ENCODE data around the gene CHST6.
"Not testable (repeated sequence)": the region's sequence is repeated elsewhere in the genome, so short reads cannot be mapped to it uniquely, and the experiment has no call there.

The CHST6 gene

GRCh38 chr16:75502916-75503605, 7.8 kb upstream of the CHST6 start:
- DNase-seq (ENCODE audit: low read depth), result no peak

- DNase-seq (ENCODE audit: low read depth), result not testable (repeated sequence)
Measured at GRCh38 chr16:75501820-75502219, 6.6 kb upstream of the CHST6 start.

- no peak for DNase-seq (ENCODE audit: low read depth)
Measured at GRCh38 chr16:75501359-75501758, 6.1 kb upstream of the CHST6 start.

- not testable (repeated sequence) for DNase-seq (ENCODE audit: low read depth)
Measured at GRCh38 chr16:75498605-75499322, 3.5 kb upstream of the CHST6 start.

- no peak for DNase-seq (ENCODE audit: low read depth)
Measured at GRCh38 chr16:75497558-75497957, 2.3 kb upstream of the CHST6 start.

GRCh38 chr16:75494661-75495075, 573 bp downstream of the CHST6 start:
- DNase-seq (ENCODE audit: low read depth), result no peak

- no peak for DNase-seq (ENCODE audit: low read depth)
Measured at GRCh38 chr16:75494184-75494583, 1.1 kb downstream of the CHST6 start.

GRCh38 chr16:75491876-75492275, 3.4 kb downstream of the CHST6 start:
- no peak for DNase-seq (ENCODE audit: low read depth)

GRCh38 chr16:75488322-75488721, 6.9 kb downstream of the CHST6 start:
- no peak for DNase-seq (ENCODE audit: low read depth)

GRCh38 chr16:75486676-75487313, 8.4 kb downstream of the CHST6 start:
- DNase-seq (ENCODE audit: low read depth), result no peak

- DNase-seq (ENCODE audit: low read depth), result no peak
Measured at GRCh38 chr16:75486014-75486675, 9.1 kb downstream of the CHST6 start.

GRCh38 chr16:75485230-75486013, 9.8 kb downstream of the CHST6 start:
- no peak for DNase-seq (ENCODE audit: low read depth)

- no peak for DNase-seq (ENCODE audit: low read depth)
Measured at GRCh38 chr16:75483222-75483621, 12.0 kb downstream of the CHST6 start.

- no peak for DNase-seq (ENCODE audit: low read depth)
Measured at GRCh38 chr16:75482434-75483205, 12.6 kb downstream of the CHST6 start.

GRCh38 chr16:75481475-75481874, 13.8 kb downstream of the CHST6 start:
- DNase-seq (ENCODE audit: low read depth), result no peak

GRCh38 chr16:75479421-75479990, 15.7 kb downstream of the CHST6 start:
- no peak for DNase-seq (ENCODE audit: low read depth)

GRCh38 chr16:75478480-75479345, 16.5 kb downstream of the CHST6 start:
- DNase-seq (ENCODE audit: low read depth), result no peak

- no peak for DNase-seq (ENCODE audit: low read depth)
Measured at GRCh38 chr16:75477680-75478473, 17.4 kb downstream of the CHST6 start.

- no peak for DNase-seq (ENCODE audit: low read depth)
Measured at GRCh38 chr16:75476817-75477216, 18.4 kb downstream of the CHST6 start.

All from T-helper 22 cell (primary cell).